H1 (cell line): ENCODE data around the gene FBXW10B. TPM values are rescaled to one million over a fixed set of nuclear protein-coding genes. Genes with fewer than 3 reads are reported as not detected.

Experiments used
- BRCA1 ChIP-seq: IDR thresholded peaks from 2 replicates; pipeline ENCODE4 v1.6.1; 2012; ENCODE audit warnings: low read depth, low read length, improper control_type of control experiment
- CTCF ChIP-seq, 3 experiments: IDR thresholded peaks; 1 replicate in 2 of 3; 2 replicates in 1 of 3; pipeline versions ENCODE4 v1.5.1 to v1.6.1; 2011; ENCODE audit warnings: low read length in 3 of 3, mild to moderate bottlenecking in 3 of 3, inconsistent platforms in 2 of 3, low read depth in 1 of 3, moderate library complexity in 1 of 3; ENCODE audit not compliant: insufficient read depth in 1 of 3; ENCODE audit errors: control extremely low read depth in 1 of 3
- EGR1 ChIP-seq: IDR thresholded peaks from 2 replicates; pipeline ENCODE4 v1.6.1; 2011; ENCODE audit warnings: low read depth, low read length, borderline replicate concordance
- KDM1A ChIP-seq: fragments of 200-600, 300-600 bp; sonication (generic); IDR thresholded peaks from 2 replicates; pipeline ENCODE4 v1.7.1; 2016; ENCODE audit warnings: mild to moderate bottlenecking, low read length, borderline replicate concordance
- SP2 ChIP-seq: IDR thresholded peaks from 2 replicates; pipeline ENCODE4 v1.6.1; 2012; ENCODE audit warnings: mild to moderate bottlenecking, low read length, inconsistent platforms
- polyA plus RNA-seq, 7 experiments: library from polyadenylated mRNA; depleted of rRNA in 3 of 7; stranded (reverse) in 5 of 7; unstranded in 2 of 7; fragments of >200 nt in 5 of 7; fragments of 200-250 nt in 2 of 7; gene quantifications; 1 replicate in 5 of 7; 2 replicates in 1 of 7; 4 replicates in 1 of 7; pipeline versions ENCODE4 v1.2.1 to v1.2.3, GENCODE V29; 2011 to 2013; ENCODE audit warnings: missing spikeins in 2 of 7, mixed read lengths in 2 of 7
- total RNA-seq: library from RNA; stranded (reverse); fragmentation: NEBNext Ultra II Directional; extraction: Animal tissue kit (Norgen Biotek cat#: 25700); gene quantifications from 2 replicates; pipeline ENCODE4 v1.2.1, GENCODE V29; 2021

FBXW10B gene
- total and polyA plus RNA-seq, 2 of the 8 experiments (the other 6 are each of a cell fraction or from before 2014, with no cell fraction given): 0.14 TPM; not detected in 1

GRCh38 chr17:15652960-15653359 is 33.5 kb upstream of the FBXW10B start (continued):
- TF ChIP-seq CTCF (IDR thresholded peaks at IDR 0.05; ENCODE audit: control extremely low read depth in 1 of 3, insufficient read depth in 1 of 3, low read depth in 1 of 3, low read length in 3 of 3) (no peak), KDM1A (no peak), EGR1 (no peak), SP2 (no peak), BRCA1 (no peak)
